CD14-positive monocyte (primary cell): ENCODE data around the gene C1S. TPM values are rescaled to one million over a fixed set of nuclear protein-coding genes. Genes with fewer than 3 reads are reported as not detected.

Source experiments
- DNase-seq, 3 donors: peaks; one replicate each; pipeline ENCODE4 v3.0.0-alpha.2; 2011 to 2022
- H2AFZ ChIP-seq: 2 replicates; pipeline ENCODE4 v1.6.0; 2012; ENCODE audit warnings: mild to moderate bottlenecking, low read depth, low read length, inconsistent platforms; ENCODE audit not compliant: insufficient read depth, poor library complexity, severe bottlenecking
- H3K27ac ChIP-seq, 2 donors: 1 replicate in 1 of 2; 2 replicates in 1 of 2; pipeline ENCODE4 v1.5.1; 2012 to 2013; ENCODE audit warnings: low read length in 2 of 2, control low read depth in 1 of 2, inconsistent platforms in 1 of 2, low read depth in 1 of 2, mild to moderate bottlenecking in 1 of 2
- H3K27me3 ChIP-seq, 2 donors: one replicate each; pipeline versions ENCODE4 v1.6.0 to v1.6.1; 2011 to 2013; ENCODE audit warnings: low read length in 2 of 2; ENCODE audit not compliant: control insufficient read depth in 2 of 2, insufficient read depth in 2 of 2
- H3K36me3 ChIP-seq, 2 donors: replicated peaks in 1 of 2; 1 replicate in 1 of 2; 2 replicates in 1 of 2; pipeline versions ENCODE4 v1.5.1 to v1.6.1; 2012 to 2013; ENCODE audit warnings: low read length in 2 of 2, control low read depth in 1 of 2, inconsistent platforms in 1 of 2, mild to moderate bottlenecking in 1 of 2; ENCODE audit not compliant: insufficient read depth in 2 of 2, control insufficient read depth in 1 of 2
- H3K4me1 ChIP-seq, 2 donors: 1 replicate in 1 of 2; 2 replicates in 1 of 2; pipeline versions ENCODE4 v1.5.1 to v1.6.1; 2012 to 2013; ENCODE audit warnings: low read length in 2 of 2, control low read depth in 1 of 2, inconsistent platforms in 1 of 2, mild to moderate bottlenecking in 1 of 2, moderate library complexity in 1 of 2; ENCODE audit not compliant: insufficient read depth in 2 of 2, control insufficient read depth in 1 of 2
- H3K4me2 ChIP-seq: replicated peaks from 2 replicates; pipeline ENCODE3; 2012; ENCODE audit warnings: low read length, moderate library complexity, mild to moderate bottlenecking; ENCODE audit not compliant: poor library complexity, severe bottlenecking; ENCODE audit errors: extremely low read depth
- H3K4me3 ChIP-seq, 3 experiments: fragments of 200-600 bp in 1 of 3; sonication (generic) in 1 of 3; replicated peaks in 1 of 3; 1 replicate in 2 of 3; 2 replicates in 1 of 3; pipeline ENCODE4 v1.5.1; 2011 to 2013; ENCODE audit warnings: low read length in 3 of 3, mild to moderate bottlenecking in 3 of 3, control low read depth in 2 of 3, low read depth in 2 of 3, inconsistent platforms in 1 of 3, moderate library complexity in 1 of 3
- H3K79me2 ChIP-seq: 2 replicates; pipeline ENCODE4 v1.6.0; 2012; ENCODE audit warnings: mild to moderate bottlenecking, control low read depth, inconsistent platforms, low read length, moderate library complexity; ENCODE audit not compliant: insufficient read depth
- H3K9ac ChIP-seq: 2 replicates; pipeline ENCODE4 v1.6.0; 2017; ENCODE audit warnings: low read length, mild to moderate bottlenecking; ENCODE audit not compliant: insufficient read depth, poor library complexity, severe bottlenecking
- H3K9me3 ChIP-seq, 2 donors: replicated peaks in 1 of 2; 1 replicate in 1 of 2; 2 replicates in 1 of 2; pipeline versions ENCODE4 v1.5.1 to v1.6.1; 2012 to 2013; ENCODE audit warnings: low read length in 2 of 2, control low read depth in 1 of 2; ENCODE audit not compliant: control insufficient read depth in 1 of 2, insufficient read depth in 1 of 2
- H4K20me1 ChIP-seq: 2 replicates; pipeline ENCODE4 v1.6.0; 2012; ENCODE audit warnings: mild to moderate bottlenecking, low read length, control low read depth, moderate library complexity; ENCODE audit not compliant: insufficient read depth
- H3K27ac Mint-ChIP-seq, 7 donors: one replicate each; pipeline ENCODE4 v1.8.0; 2020; ENCODE audit warnings: mild to moderate bottlenecking in 7 of 7, mixed read lengths in 7 of 7, moderate library complexity in 6 of 7, inconsistent platforms in 2 of 7
- H3K27me3 Mint-ChIP-seq, 3 donors: one replicate each; pipeline ENCODE4 v1.8.0; 2021 to 2022; ENCODE audit warnings: low read depth in 3 of 3, mild to moderate bottlenecking in 3 of 3, mixed read lengths in 3 of 3, moderate library complexity in 3 of 3, inconsistent platforms in 1 of 3
- H3K36me3 Mint-ChIP-seq, 2 donors: one replicate each; pipeline ENCODE4 v1.8.0; 2020; ENCODE audit warnings: mixed read lengths in 2 of 2, inconsistent platforms in 1 of 2, mild to moderate bottlenecking in 1 of 2
- H3K4me1 Mint-ChIP-seq: one replicate; pipeline ENCODE4 v1.8.0; 2020; ENCODE audit warnings: mild to moderate bottlenecking, mixed read lengths
- H3K4me3 Mint-ChIP-seq, 2 donors: one replicate each; pipeline ENCODE4 v1.8.0; 2020; ENCODE audit warnings: mild to moderate bottlenecking in 2 of 2, mixed read lengths in 2 of 2, moderate library complexity in 1 of 2
- H3K9me3 Mint-ChIP-seq, 7 donors: one replicate each; pipeline ENCODE4 v1.8.0; 2020 to 2022; ENCODE audit warnings: mixed read lengths in 7 of 7, mild to moderate bottlenecking in 6 of 7, moderate library complexity in 6 of 7, inconsistent platforms in 2 of 7
- CTCF ChIP-seq: fragments of 200-600 bp; IDR thresholded peaks from one replicate; pipeline ENCODE4 v1.8.0; 2022; ENCODE audit warnings: antibody characterized with exemption, mild to moderate bottlenecking
- WGBS: methylation state at CpG from one replicate; pipeline ENCODE4 v1.1.5; 2013; ENCODE audit warnings: missing lambda C conversion rate; ENCODE audit not compliant: insufficient coverage; 5-methylcytosine and 5-hydroxymethylcytosine counted together
- intact Hi-C, 2 donors: fragments of 100-400 bp; cut with micrococcal nuclease; formaldehyde crosslinking; loops; one replicate each; pipeline versions ENCODE4 v1.15.0 to v1.15.1; 2023
- polyA plus RNA-seq, 3 donors: library from polyadenylated mRNA; depleted of rRNA in 1 of 3; unstranded in 2 of 3; stranded (reverse) in 1 of 3; fragments of 300-500 nt in 2 of 3; fragments of >200 nt in 1 of 3; fragmentation: Illumina TruSeq in 2 of 3; gene quantifications; 1 replicate in 2 of 3; 2 replicates in 1 of 3; pipeline ENCODE4 v1.2.3, GENCODE V29; 2012 to 2021

C1S gene
- polyA plus RNA-seq, 3 donors, result 1.00 TPM; not detected in 2

- Histone ChIP-seq H3K4me3 (no peak overlapping the region), H3K4me2 (no peak overlapping the region), H3K79me2 (no peaks in the 10 kb centered on the region), H4K20me1 (no peaks in the 10 kb centered on the region), H2AFZ (no peak overlapping the region), H3K36me3 (no peaks in the 10 kb centered on the region), H3K4me1 (no peaks in the 10 kb centered on the region), H3K9ac (no peak overlapping the region), H3K27me3 (no peaks in the 10 kb centered on the region), H3K27ac (no peak overlapping the region), H3K9me3 (no peaks in the 10 kb centered on the region)
- 100% methylated on average over 4 of the region's 6 CpGs for WGBS
- intact Hi-C loops, result no loop called here
- DNase-seq, result no peak
- TF ChIP-seq CTCF, result no peak
- Mint-ChIP-seq H3K27me3 (peaks cover 3 to 11% (median 8%) of the 10 kb centered on the region in 3 donors), H3K4me1 (no peaks in the 10 kb centered on the region), H3K27ac (no peak overlapping the region), H3K36me3 (no peaks in the 10 kb centered on the region), H3K4me3 (no peak overlapping the region), H3K9me3 (peaks cover 0 to 1% (median 0%) of the 10 kb centered on the region in 7 donors)
Measured at GRCh38 chr12:7072035-7072434, 11.5 kb downstream of the C1S start.

GRCh38 chr12:7072554-7072953 is 12.0 kb downstream of the C1S start:
- Histone ChIP-seq H3K79me2 (no peaks in the 10 kb centered on the region), H3K27ac (no peak overlapping the region), H3K4me2 (no peak overlapping the region), H3K36me3 (no peaks in the 10 kb centered on the region), H2AFZ (no peak overlapping the region), H3K9me3 (no peaks in the 10 kb centered on the region), H3K4me1 (no peaks in the 10 kb centered on the region), H3K4me3 (no peak overlapping the region), H4K20me1 (no peaks in the 10 kb centered on the region), H3K9ac (no peak overlapping the region), H3K27me3 (no peaks in the 10 kb centered on the region)
- Mint-ChIP-seq H3K4me3 (no peak overlapping the region), H3K9me3 (peaks cover 0 to 1% (median 0%) of the 10 kb centered on the region in 7 donors), H3K36me3 (no peaks in the 10 kb centered on the region), H3K4me1 (no peaks in the 10 kb centered on the region), H3K27me3 (peaks cover 3 to 8% (median 8%) of the 10 kb centered on the region in 3 donors), H3K27ac (no peak overlapping the region)
- no peak for TF ChIP-seq CTCF
- DNase-seq, result no peak
- 92% methylated on average over 5 of the region's 6 CpGs for WGBS
- intact Hi-C loops, result no loop called here
